ENCODE measurements around the gene NOS1AP. TPM values are rescaled to one million over a fixed set of nuclear protein-coding genes. Genes with fewer than 3 reads are reported as not detected.
"Not testable (repeated sequence)": the region's sequence is repeated elsewhere in the genome, so short reads cannot be mapped to it uniquely, and the experiment has no call there.

Gene NOS1AP
- total and polyA plus RNA-seq, 4 donors: 0.97 to 4.8 (median 3.0) TPM

- DNase-seq (no peak), ATAC-seq (ENCODE audit: low FRiP score) (no peak)
- no peak overlapping the region for H3K27ac ChIP-seq (ENCODE audit: low read depth in 1 of 2, low read length in 2 of 2)
- intact Hi-C loops (cut with DNase I): no loop called here
- peaks cover 0 to 2% of the 10 kb centered on the region in 2 donors for H3K4me1 ChIP-seq (ENCODE audit: control insufficient read depth in 1 of 2, insufficient read depth in 2 of 2, low read length in 2 of 2)
- H3K4me3 ChIP-seq (ENCODE audit: low read length in 2 of 2): no peak overlapping the region
- H3K27me3 ChIP-seq (ENCODE audit: control insufficient read depth in 1 of 2, insufficient read depth in 2 of 2, low read length in 1 of 2): no peaks in the 10 kb centered on the region
- no peaks in the 10 kb centered on the region for H3K9me3 ChIP-seq (ENCODE audit: control insufficient read depth, low read length)
- no peaks in the 10 kb centered on the region for H3K36me3 ChIP-seq (ENCODE audit: control insufficient read depth in 1 of 2, insufficient read depth in 2 of 2, low read length in 1 of 2)
Observed at GRCh38 chr1:162040657-162041056, 28.8 kb upstream of the NOS1AP start.

- H3K27me3 ChIP-seq (ENCODE audit: control insufficient read depth in 1 of 2, insufficient read depth in 2 of 2, low read length in 1 of 2): no peaks in the 10 kb centered on the region
- H3K27ac ChIP-seq (ENCODE audit: low read depth in 1 of 2, low read length in 2 of 2): no peak overlapping the region
- intact Hi-C loops (cut with DNase I): no loop called here
- no peaks in the 10 kb centered on the region for H3K36me3 ChIP-seq (ENCODE audit: control insufficient read depth in 1 of 2, insufficient read depth in 2 of 2, low read length in 1 of 2)
- WGBS, 2 donors: 92 to 96% methylated on average over 1 of the region's 1 CpG
- no peaks in the 10 kb centered on the region for H3K9me3 ChIP-seq (ENCODE audit: control insufficient read depth, low read length)
- H3K4me1 ChIP-seq (ENCODE audit: control insufficient read depth in 1 of 2, insufficient read depth in 2 of 2, low read length in 2 of 2): no peaks in the 10 kb centered on the region
- ATAC-seq (ENCODE audit: low FRiP score) (no peak), DNase-seq (no peak)
- H3K4me3 ChIP-seq (ENCODE audit: low read length in 2 of 2): no peak overlapping the region
Observed at GRCh38 chr1:162042361-162042760, 27.1 kb upstream of the NOS1AP start.

- ATAC-seq (ENCODE audit: low FRiP score) (no peak), DNase-seq (no peak)
- no peaks in the 10 kb centered on the region for H3K4me1 ChIP-seq (ENCODE audit: control insufficient read depth in 1 of 2, insufficient read depth in 2 of 2, low read length in 2 of 2)
- no peaks in the 10 kb centered on the region for H3K27me3 ChIP-seq (ENCODE audit: control insufficient read depth in 1 of 2, insufficient read depth in 2 of 2, low read length in 1 of 2)
- no peaks in the 10 kb centered on the region for H3K9me3 ChIP-seq (ENCODE audit: control insufficient read depth, low read length)
- no peak overlapping the region for H3K27ac ChIP-seq (ENCODE audit: low read depth in 1 of 2, low read length in 2 of 2)
- 51 to 69% methylated on average over 1 of the region's 1 CpG for WGBS, 2 donors
- H3K4me3 ChIP-seq (ENCODE audit: low read length in 2 of 2): no peak overlapping the region
- intact Hi-C loops (cut with DNase I): no loop called here
- no peaks in the 10 kb centered on the region for H3K36me3 ChIP-seq (ENCODE audit: control insufficient read depth in 1 of 2, insufficient read depth in 2 of 2, low read length in 1 of 2)
Observed at GRCh38 chr1:162046921-162047320, 22.6 kb upstream of the NOS1AP start.

- H3K27me3 ChIP-seq (ENCODE audit: control insufficient read depth in 1 of 2, insufficient read depth in 2 of 2, low read length in 1 of 2); intact Hi-C loops (cut with DNase I); H3K36me3 ChIP-seq (ENCODE audit: control insufficient read depth in 1 of 2, insufficient read depth in 2 of 2, low read length in 1 of 2); H3K4me3 ChIP-seq (ENCODE audit: low read length in 2 of 2); H3K27ac ChIP-seq (ENCODE audit: low read depth in 1 of 2, low read length in 2 of 2); H3K9me3 ChIP-seq (ENCODE audit: control insufficient read depth, low read length); ATAC-seq (ENCODE audit: low FRiP score); DNase-seq; H3K4me1 ChIP-seq (ENCODE audit: control insufficient read depth in 1 of 2, insufficient read depth in 2 of 2, low read length in 2 of 2): not testable (repeated sequence)
- WGBS, 2 donors: 97 to 99% methylated on average over 3 of the region's 3 CpGs
Observed at GRCh38 chr1:162053949-162054348, 15.5 kb upstream of the NOS1AP start.

- intact Hi-C loops (cut with DNase I): loop anchor here in 1 of 2 donors (5.0 kb wide), 2 partner anchors 222 to 337 kb away; no protein-coding TSS in a partner anchor
- no peaks in the 10 kb centered on the region for H3K4me1 ChIP-seq (ENCODE audit: control insufficient read depth in 1 of 2, insufficient read depth in 2 of 2, low read length in 2 of 2)
- H3K36me3 ChIP-seq (ENCODE audit: control insufficient read depth in 1 of 2, insufficient read depth in 2 of 2, low read length in 1 of 2): no peaks in the 10 kb centered on the region
- WGBS, 2 donors: 67 to 70% methylated on average over 3 of the region's 3 CpGs
- H3K9me3 ChIP-seq (ENCODE audit: control insufficient read depth, low read length): no peaks in the 10 kb centered on the region
- DNase-seq (no peak), ATAC-seq (ENCODE audit: low FRiP score) (no peak)
- no peak overlapping the region for H3K27ac ChIP-seq (ENCODE audit: low read depth in 1 of 2, low read length in 2 of 2)
- no peak overlapping the region for H3K4me3 ChIP-seq (ENCODE audit: low read length in 2 of 2)
- peaks cover 0 to 1% of the 10 kb centered on the region in 2 donors for H3K27me3 ChIP-seq (ENCODE audit: control insufficient read depth in 1 of 2, insufficient read depth in 2 of 2, low read length in 1 of 2)
Observed at GRCh38 chr1:162055062-162055461, 14.4 kb upstream of the NOS1AP start.

GRCh38 chr1:162056043-162056442, 13.4 kb upstream of the NOS1AP start:
- peaks cover 0 to 1% of the 10 kb centered on the region in 2 donors for H3K27me3 ChIP-seq (ENCODE audit: control insufficient read depth in 1 of 2, insufficient read depth in 2 of 2, low read length in 1 of 2)
- no peak overlapping the region for H3K27ac ChIP-seq (ENCODE audit: low read depth in 1 of 2, low read length in 2 of 2)
- no peak overlapping the region for H3K4me3 ChIP-seq (ENCODE audit: low read length in 2 of 2)
- H3K9me3 ChIP-seq (ENCODE audit: control insufficient read depth, low read length): no peaks in the 10 kb centered on the region
- no peaks in the 10 kb centered on the region for H3K4me1 ChIP-seq (ENCODE audit: control insufficient read depth in 1 of 2, insufficient read depth in 2 of 2, low read length in 2 of 2)
- intact Hi-C loops (cut with DNase I): loop anchor here (1.0 to 5.0 kb wide), 4 partner anchors 221 to 336 kb away; no protein-coding TSS in a partner anchor
- ATAC-seq (ENCODE audit: low FRiP score) (peak; percentile 88), DNase-seq (peak; percentile 59 to 73)
- WGBS, 2 donors: 34% methylated on average over 3 of the region's 3 CpGs
- H3K36me3 ChIP-seq (ENCODE audit: control insufficient read depth in 1 of 2, insufficient read depth in 2 of 2, low read length in 1 of 2): no peaks in the 10 kb centered on the region

GRCh38 chr1:162056579-162056978, 12.9 kb upstream of the NOS1AP start:
- Histone ChIP-seq H3K4me3 (ENCODE audit: low read length in 2 of 2) (no peak overlapping the region), H3K36me3 (ENCODE audit: control insufficient read depth in 1 of 2, insufficient read depth in 2 of 2, low read length in 1 of 2) (no peaks in the 10 kb centered on the region), H3K27ac (ENCODE audit: low read depth in 1 of 2, low read length in 2 of 2) (no peak overlapping the region), H3K27me3 (ENCODE audit: control insufficient read depth in 1 of 2, insufficient read depth in 2 of 2, low read length in 1 of 2) (peaks cover 0 to 1% of the 10 kb centered on the region in 2 donors), H3K9me3 (ENCODE audit: control insufficient read depth, low read length) (no peaks in the 10 kb centered on the region), H3K4me1 (ENCODE audit: control insufficient read depth in 1 of 2, insufficient read depth in 2 of 2, low read length in 2 of 2) (no peaks in the 10 kb centered on the region)
- no peak for ATAC-seq (ENCODE audit: low FRiP score)
- intact Hi-C loops (cut with DNase I): loop anchor here (1.0 to 5.0 kb wide), 4 partner anchors 220 to 336 kb away; no protein-coding TSS in a partner anchor
- 92 to 94% methylated on average over 3 of the region's 3 CpGs for WGBS, 2 donors
- DNase-seq: no peak

- H3K4me1 ChIP-seq (ENCODE audit: control insufficient read depth in 1 of 2, insufficient read depth in 2 of 2, low read length in 2 of 2): peaks cover 0 to 3% of the 10 kb centered on the region in 2 donors
- DNase-seq: no peak
- no peaks in the 10 kb centered on the region for H3K27me3 ChIP-seq (ENCODE audit: control insufficient read depth in 1 of 2, insufficient read depth in 2 of 2, low read length in 1 of 2)
- no peak overlapping the region for H3K4me3 ChIP-seq (ENCODE audit: low read length in 2 of 2)
- no peaks in the 10 kb centered on the region for H3K36me3 ChIP-seq (ENCODE audit: control insufficient read depth in 1 of 2, insufficient read depth in 2 of 2, low read length in 1 of 2)
- no peak for ATAC-seq (ENCODE audit: low FRiP score)
- whole genome bisulfite sequencing, 2 donors: 81 to 84% methylated on average over 3 of the region's 3 CpGs
- intact Hi-C loops (cut with DNase I): loop anchor here in 1 of 2 donors (5.0 kb wide), 2 partner anchors 218 to 333 kb away; no protein-coding TSS in a partner anchor
- no peaks in the 10 kb centered on the region for H3K9me3 ChIP-seq (ENCODE audit: control insufficient read depth, low read length)
- no peak overlapping the region for H3K27ac ChIP-seq (ENCODE audit: low read depth in 1 of 2, low read length in 2 of 2)
Observed at GRCh38 chr1:162059721-162060120, 9.8 kb upstream of the NOS1AP start.

GRCh38 chr1:162060314-162060713, 9.2 kb upstream of the NOS1AP start:
- no peak for ATAC-seq (ENCODE audit: low FRiP score)
- no peak overlapping the region for H3K4me3 ChIP-seq (ENCODE audit: low read length in 2 of 2)
- H3K27ac ChIP-seq (ENCODE audit: low read depth in 1 of 2, low read length in 2 of 2): no peak overlapping the region
- H3K27me3 ChIP-seq (ENCODE audit: control insufficient read depth in 1 of 2, insufficient read depth in 2 of 2, low read length in 1 of 2): no peaks in the 10 kb centered on the region
- 89 to 93% methylated on average over 1 of the region's 1 CpG for WGBS, 2 donors
- H3K4me1 ChIP-seq (ENCODE audit: control insufficient read depth in 1 of 2, insufficient read depth in 2 of 2, low read length in 2 of 2): peaks cover 0 to 3% of the 10 kb centered on the region in 2 donors
- no peak for DNase-seq
- H3K36me3 ChIP-seq (ENCODE audit: control insufficient read depth in 1 of 2, insufficient read depth in 2 of 2, low read length in 1 of 2): no peaks in the 10 kb centered on the region
- intact Hi-C loops (cut with DNase I): no loop called here
- no peaks in the 10 kb centered on the region for H3K9me3 ChIP-seq (ENCODE audit: control insufficient read depth, low read length)

Measured in aorta (tissue), 5 donors.